Measurements from ENCODE around the gene B9D1.

Gene B9D1

GRCh38 chr17:19399750-19400450 is 37.4 kb upstream of the B9D1 start:
- TF ChIP-seq TCF12 (IDR thresholded peaks at IDR 0.05; ENCODE audit: low read depth) (no peak), TEAD4 (IDR thresholded peaks at IDR 0.05) (no peak), CEBPB (IDR thresholded peaks at IDR 0.05) (no peak), NFIC (IDR thresholded peaks at IDR 0.05) (no peak), FOXM1 (IDR thresholded peaks at IDR 0.05; ENCODE audit: borderline replicate concordance, low read depth) (no peak), ZBTB7A (IDR thresholded peaks at IDR 0.05; ENCODE audit: low read depth) (no peak), YY1 (IDR thresholded peaks at IDR 0.05; ENCODE audit: low read depth) (no peak), EGR1 (IDR thresholded peaks at IDR 0.05) (no peak), REST (IDR thresholded peaks at IDR 0.05; ENCODE audit: low read depth) (no peak), USF1 (IDR thresholded peaks at IDR 0.05) (no peak), CREB1 (IDR thresholded peaks at IDR 0.05; ENCODE audit: low read depth) (no peak), MAX (IDR thresholded peaks at IDR 0.05) (no peak), RAD21 (IDR thresholded peaks at IDR 0.05; ENCODE audit: low read depth) (no peak)

GRCh38 chr17:19398301-19399181 is 36.0 kb upstream of the B9D1 start:
- TF ChIP-seq ZBTB7A (IDR thresholded peaks at IDR 0.05; ENCODE audit: low read depth) (no peak), NFIC (IDR thresholded peaks at IDR 0.05) (peak; percentile 37; the same call in 1 of the 2 replicates)

DNA sequence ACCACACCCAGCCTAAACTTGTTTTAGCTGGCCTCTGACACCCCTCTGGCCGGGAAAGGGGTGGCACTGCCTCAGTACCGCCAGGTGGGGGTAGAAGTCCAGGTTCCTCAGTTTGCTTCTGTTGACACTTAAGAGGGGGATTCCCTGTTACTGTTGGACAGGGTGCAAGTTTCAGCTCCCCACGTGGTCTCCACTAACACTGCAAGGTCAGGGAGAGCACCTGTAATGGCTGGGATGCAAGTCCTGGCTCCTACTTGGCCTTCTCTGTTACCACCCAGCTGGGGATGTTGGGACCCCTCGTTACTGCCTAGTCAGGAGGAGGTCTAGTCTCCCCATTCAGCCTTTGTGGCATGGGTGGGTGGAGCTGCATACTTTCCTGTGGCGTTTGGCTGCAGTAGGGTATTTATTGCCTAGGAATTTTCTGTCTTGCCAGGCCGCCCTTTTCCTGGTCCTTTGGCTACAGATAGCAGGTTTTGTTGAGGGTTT is 35.1 kb upstream of the B9D1 start:
- no peak for TF ChIP-seq TAF1 (IDR thresholded peaks at IDR 0.05; ENCODE audit: low read depth)
- no peak for TF ChIP-seq FOXM1 (IDR thresholded peaks at IDR 0.05; ENCODE audit: borderline replicate concordance, low read depth)

- TF ChIP-seq TCF12 (IDR thresholded peaks at IDR 0.05; ENCODE audit: low read depth) (no peak), TAF1 (IDR thresholded peaks at IDR 0.05; ENCODE audit: low read depth) (no peak), EP300 (IDR thresholded peaks at IDR 0.05; ENCODE audit: borderline replicate concordance) (no peak), CREB1 (IDR thresholded peaks at IDR 0.05; ENCODE audit: low read depth) (no peak), REST (IDR thresholded peaks at IDR 0.05; ENCODE audit: low read depth) (no peak), FOXM1 (IDR thresholded peaks at IDR 0.05; ENCODE audit: borderline replicate concordance, low read depth) (no peak), EGR1 (IDR thresholded peaks at IDR 0.05) (no peak), NFIC (IDR thresholded peaks at IDR 0.05) (no peak)
These were observed 29.8 kb upstream of the B9D1 start for GRCh38 chr17:19392303-19392702.

DNA sequence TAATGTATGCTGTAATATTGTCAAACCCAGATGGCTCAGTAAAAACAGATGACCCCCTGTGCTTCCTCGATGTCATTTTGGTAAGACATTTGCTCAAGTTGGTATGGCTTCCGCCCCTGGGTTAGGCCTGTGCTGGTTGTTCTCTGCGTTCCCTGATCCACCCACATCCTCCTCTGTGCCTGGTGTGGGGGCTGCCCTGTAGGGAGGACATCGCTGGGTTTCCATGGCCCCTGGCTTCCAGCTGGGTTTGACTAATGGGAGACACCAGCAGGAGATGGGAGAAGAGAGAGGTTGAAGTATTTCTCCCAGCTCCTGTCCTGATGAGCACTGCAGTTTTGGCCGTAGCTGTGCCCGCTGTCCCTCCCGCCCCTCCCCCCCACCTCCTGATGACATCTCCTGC is 28.9 kb upstream of the B9D1 start:
- TF ChIP-seq CREB1 (IDR thresholded peaks at IDR 0.05; ENCODE audit: low read depth) (no peak), REST (IDR thresholded peaks at IDR 0.05; ENCODE audit: low read depth) (no peak), TEAD4 (IDR thresholded peaks at IDR 0.05) (no peak), TCF12 (IDR thresholded peaks at IDR 0.05; ENCODE audit: low read depth) (no peak), MAX (IDR thresholded peaks at IDR 0.05) (no peak), EP300 (IDR thresholded peaks at IDR 0.05; ENCODE audit: borderline replicate concordance) (no peak), NFIC (IDR thresholded peaks at IDR 0.05) (no peak), USF1 (IDR thresholded peaks at IDR 0.05) (no peak), FOXM1 (IDR thresholded peaks at IDR 0.05; ENCODE audit: borderline replicate concordance, low read depth) (no peak), RAD21 (IDR thresholded peaks at IDR 0.05; ENCODE audit: low read depth) (no peak), EGR1 (IDR thresholded peaks at IDR 0.05) (no peak), CEBPB (IDR thresholded peaks at IDR 0.05) (no peak), ZBTB7A (IDR thresholded peaks at IDR 0.05; ENCODE audit: low read depth) (no peak), TAF1 (IDR thresholded peaks at IDR 0.05; ENCODE audit: low read depth) (no peak), YY1 (IDR thresholded peaks at IDR 0.05; ENCODE audit: low read depth) (no peak)
